CD4-positive, alpha-beta T cell treated with Interleukin-17A for 1 hour (primary cell): ENCODE data around the gene PPP2R5C.
"Not testable (repeated sequence)": the region's sequence is repeated elsewhere in the genome, so short reads cannot be mapped to it uniquely, and the experiment has no call there.

Experiments used
- DNase-seq: peaks from one replicate; pipeline ENCODE4 v3.0.0-alpha.2; 2020

PPP2R5C gene

GRCh38 chr14:101761032-101761880 lies at the start of gene PPP2R5C:
TSS of gene PPP2R5C (plus strand) at chr14:101761709. CDS start at chr14:101761894, 185 bp downstream.
- DNase-seq = peak; percentile 89

- DNase-seq = not testable (repeated sequence)
Observed at GRCh38 chr14:101711857-101712233, 49.7 kb upstream of the PPP2R5C start.

GRCh38 chr14:101712341-101712740 lies 49.2 kb upstream of the PPP2R5C start:
- not testable (repeated sequence) for DNase-seq

- DNase-seq = peak; percentile 77
Observed at GRCh38 chr14:101713091-101713490, 48.4 kb upstream of the PPP2R5C start.

GRCh38 chr14:101713621-101714349 lies 47.7 kb upstream of the PPP2R5C start:
- peak; percentile 86 for DNase-seq

DNA sequence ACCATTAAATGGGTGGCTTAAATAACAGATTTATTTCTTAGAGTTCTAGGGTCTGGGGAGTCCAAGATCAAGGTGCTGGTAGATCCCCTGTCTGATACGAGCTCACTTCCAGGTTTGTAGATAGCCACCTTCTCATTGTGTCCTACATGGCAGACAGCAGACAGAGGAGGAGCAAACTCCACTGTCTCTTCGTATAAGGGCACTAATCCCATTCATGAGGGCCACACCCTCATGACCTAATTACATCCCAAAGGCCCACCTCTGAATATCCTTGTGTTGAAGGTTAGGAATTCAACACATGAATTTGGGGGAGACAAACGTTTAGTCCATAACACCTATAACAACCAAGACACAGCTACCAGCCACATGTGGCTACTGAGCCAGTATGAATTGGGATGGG lies 47.1 kb upstream of the PPP2R5C start:
- no peak for DNase-seq

DNA sequence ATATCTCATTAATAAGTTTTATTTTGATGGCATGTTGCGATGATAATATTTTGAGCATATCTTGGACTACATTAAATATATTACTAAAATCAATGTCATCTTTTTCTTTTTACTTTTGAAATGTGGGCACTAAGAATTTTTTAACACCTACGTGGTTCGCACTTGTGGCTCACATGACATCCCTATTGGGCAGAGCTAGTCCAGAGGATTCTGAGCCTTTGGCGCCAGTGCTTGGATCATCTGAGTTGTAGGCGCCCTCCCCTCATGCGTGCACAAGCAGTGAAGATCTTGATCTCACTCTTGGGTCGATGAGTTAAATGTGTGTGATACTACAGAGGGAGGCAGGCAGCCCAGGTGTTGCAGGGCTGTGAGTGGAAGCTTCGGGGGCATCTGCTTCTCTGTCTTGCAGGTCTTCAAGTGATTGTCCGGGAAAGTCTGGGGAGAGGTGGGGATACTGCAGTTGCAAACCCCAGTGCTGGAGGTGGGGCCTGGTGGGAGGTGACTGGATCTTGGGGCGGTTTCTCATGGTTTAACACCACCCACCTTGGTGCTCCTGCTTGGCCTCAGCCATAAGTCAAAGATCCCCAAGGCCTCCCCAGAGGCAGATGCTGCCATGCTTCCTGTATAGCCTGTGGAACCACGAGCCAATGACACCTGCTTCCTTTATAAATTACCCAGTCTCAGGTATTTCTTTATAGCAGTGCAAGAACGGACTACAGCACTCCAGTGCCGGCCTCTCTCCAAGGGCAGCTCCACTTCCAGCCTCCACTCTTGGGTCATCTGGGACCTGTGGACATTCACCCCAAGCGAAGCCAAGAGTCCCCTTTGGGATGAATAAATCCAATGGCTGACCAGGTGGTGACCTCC lies 46.1 kb upstream of the PPP2R5C start:
- DNase-seq = no peak

DNA sequence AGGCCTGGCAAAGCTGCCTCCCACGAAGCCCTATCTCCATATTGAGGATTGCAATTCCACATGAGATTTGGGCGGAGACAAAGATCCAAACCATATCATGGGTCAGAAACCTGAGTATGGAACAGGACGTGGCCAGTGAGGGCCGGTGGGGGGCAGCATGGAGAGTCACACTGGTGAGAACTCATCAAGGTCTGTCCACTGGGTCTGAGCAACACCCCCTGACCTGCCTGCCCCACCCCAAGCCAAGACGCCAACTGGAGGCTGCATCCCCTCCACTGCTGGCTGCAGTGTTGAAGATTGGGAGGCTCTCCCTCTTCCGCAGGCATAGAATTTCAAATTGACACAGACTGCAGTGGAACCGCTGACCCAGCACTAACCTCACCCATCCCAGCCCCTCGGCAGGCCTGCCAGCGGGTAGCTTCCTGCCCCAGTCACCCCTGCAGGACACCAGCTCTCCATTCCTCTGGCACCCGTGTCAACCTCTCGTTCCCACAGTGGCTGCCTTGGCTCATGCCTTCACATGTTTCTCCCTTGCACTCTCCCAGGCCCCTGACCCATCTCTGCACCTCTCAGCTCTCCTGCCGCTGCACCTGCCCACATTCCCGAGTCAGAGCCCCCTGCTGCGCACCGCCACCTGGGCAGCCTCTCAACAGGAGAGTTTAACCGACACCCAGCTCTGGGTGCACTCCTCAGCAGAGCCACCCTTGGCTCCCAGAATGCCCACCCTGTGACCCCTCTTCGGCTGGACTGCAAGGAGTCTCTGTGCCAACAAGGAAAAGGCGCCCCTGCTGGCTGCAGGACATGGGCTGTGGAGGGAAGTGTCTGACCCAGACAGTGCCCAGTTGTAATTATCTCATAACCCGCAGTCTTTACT lies 45.2 kb upstream of the PPP2R5C start:
- no peak for DNase-seq

DNA sequence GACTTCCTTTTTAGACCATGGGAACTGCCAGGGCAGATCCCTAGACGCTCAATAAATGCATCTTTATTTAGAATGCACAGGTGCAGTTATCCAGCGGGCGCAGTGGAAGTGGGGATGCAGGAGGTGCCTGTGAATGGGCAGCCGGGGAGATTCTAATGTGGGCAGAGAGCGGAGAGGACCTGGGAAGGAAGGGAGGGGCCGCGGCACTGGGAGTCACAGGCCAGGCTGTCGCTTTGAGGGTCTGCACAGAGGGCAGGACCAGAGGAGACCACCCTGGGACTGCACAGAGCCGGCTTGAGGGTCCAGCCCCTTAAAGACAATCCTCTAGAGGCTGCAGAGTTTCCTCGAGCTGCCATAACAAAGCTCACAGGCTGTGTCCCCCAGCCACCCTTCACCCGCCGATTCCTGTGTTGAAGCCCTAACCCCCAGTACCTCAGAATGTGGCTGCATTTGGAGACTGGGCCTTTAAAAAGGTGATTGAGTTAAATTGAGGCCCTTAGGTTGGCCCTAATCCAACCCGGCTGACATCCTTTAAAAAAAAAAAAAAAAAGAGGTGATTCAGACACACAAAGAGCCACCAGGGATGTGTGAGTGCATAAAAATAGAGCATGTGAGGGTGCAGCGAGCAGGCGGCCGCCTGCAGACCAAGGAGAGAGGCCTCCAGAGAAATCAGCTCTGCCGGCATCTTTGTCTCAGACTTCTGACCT lies 44.4 kb upstream of the PPP2R5C start:
- DNase-seq = peak; percentile 41

DNA sequence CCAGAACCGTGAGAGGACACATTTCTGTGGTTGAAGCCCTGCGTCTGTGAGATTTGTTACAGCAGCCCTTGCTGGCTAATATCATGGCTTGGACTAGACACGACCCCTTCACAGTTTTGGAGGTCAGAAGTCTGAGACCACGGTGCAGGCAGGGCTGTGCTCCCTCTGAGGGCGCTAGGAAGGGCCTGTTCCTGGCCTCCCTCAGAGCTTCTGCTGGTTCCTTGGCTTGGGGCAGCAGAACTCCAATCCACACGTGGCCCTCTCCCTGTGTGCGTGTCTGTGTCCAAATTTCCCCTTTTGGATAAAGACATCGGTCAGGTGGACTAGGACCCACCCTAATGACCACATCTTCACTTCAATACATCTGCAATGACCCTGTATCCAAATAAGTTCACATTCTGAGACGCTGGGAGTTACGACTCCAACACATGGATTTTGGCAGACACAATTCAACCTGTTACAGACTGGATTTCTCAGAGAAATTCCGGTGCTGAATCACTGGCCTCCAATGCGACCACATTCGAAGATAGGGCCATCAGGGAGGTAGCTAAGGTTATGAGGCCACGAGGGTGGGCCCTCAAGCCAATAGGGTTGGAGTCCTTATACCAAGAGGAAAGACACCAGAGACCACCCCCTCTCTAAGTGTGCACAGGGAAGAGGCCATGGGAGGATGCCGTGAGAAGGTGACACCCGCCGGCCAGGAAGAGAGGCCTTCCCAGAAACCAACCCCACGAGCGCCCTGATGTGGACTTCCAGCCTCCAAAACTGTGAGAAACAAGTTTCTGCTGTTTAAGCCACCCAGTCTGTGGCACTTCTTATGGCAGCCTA lies 43.6 kb upstream of the PPP2R5C start:
- no peak for DNase-seq

GRCh38 chr14:101719045-101719645 lies 42.4 kb upstream of the PPP2R5C start:
- DNase-seq = no peak

GRCh38 chr14:101719708-101720107 lies 41.8 kb upstream of the PPP2R5C start:
- no peak for DNase-seq

DNA sequence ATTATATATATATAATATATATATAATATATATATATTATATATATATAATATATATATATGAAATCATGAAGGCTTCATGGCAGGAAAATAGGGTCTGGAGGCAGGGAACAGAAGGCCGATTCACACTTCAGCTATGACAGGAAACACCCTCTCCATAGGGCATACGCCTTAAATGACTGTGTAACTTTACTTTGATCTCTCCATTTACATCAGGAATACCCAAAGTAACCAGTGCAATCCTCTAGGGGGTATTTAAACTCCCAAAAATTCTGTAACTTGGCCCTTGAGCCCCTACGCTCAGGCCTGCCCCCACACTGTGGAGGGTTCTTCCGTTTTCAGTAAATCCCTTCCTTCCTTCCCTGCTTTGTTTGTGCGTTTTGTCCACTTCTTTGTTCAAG lies 40.4 kb upstream of the PPP2R5C start:
- DNase-seq = no peak

GRCh38 chr14:101721951-101722661 lies 39.4 kb upstream of the PPP2R5C start:
- DNase-seq = peak; percentile 92

DNA sequence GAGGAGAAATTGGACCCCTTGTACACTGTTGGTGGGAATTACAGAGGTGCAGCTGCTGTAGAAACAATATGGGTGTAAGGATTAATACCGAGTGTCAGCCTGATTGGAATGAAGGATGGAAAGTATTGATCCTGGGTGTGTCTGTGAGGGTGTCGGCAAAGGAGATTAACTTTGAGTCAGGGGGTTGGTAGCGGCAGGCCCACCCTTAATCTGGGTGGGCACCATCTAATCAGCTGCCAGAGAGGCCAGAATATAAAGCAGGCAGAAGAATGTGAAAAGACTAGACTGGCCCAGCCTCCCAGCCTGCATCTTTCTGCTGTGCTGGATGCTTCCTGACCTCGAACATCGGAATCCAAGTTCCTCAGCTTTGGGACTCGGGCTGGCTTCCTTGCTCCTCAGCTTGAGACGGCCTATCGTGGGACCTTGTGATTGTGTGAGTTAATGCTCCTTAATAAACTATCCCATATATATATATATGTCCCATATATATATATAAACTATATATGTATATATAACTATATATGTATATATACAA lies 38.4 kb upstream of the PPP2R5C start:
- DNase-seq = no peak

DNA sequence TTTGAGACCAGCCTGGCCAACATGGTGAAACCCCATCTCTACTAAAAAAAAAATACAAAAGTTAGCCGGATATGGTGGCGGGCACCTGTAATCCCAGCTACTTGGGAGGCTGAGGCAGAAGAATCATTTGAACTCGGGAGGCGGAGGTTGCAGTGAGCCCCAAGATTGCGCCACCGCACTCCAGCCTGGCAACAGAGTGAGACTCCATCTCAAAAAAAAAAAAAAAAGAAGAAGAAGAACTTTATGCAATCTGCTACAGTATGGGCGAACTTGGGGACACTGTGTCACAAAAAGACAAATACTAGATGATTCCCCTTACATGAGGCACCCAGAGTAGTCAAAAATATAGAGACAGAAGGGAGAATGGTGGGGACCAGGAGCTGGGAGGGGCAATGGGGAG lies 35.9 kb upstream of the PPP2R5C start:
- not testable (repeated sequence) for DNase-seq

DNA sequence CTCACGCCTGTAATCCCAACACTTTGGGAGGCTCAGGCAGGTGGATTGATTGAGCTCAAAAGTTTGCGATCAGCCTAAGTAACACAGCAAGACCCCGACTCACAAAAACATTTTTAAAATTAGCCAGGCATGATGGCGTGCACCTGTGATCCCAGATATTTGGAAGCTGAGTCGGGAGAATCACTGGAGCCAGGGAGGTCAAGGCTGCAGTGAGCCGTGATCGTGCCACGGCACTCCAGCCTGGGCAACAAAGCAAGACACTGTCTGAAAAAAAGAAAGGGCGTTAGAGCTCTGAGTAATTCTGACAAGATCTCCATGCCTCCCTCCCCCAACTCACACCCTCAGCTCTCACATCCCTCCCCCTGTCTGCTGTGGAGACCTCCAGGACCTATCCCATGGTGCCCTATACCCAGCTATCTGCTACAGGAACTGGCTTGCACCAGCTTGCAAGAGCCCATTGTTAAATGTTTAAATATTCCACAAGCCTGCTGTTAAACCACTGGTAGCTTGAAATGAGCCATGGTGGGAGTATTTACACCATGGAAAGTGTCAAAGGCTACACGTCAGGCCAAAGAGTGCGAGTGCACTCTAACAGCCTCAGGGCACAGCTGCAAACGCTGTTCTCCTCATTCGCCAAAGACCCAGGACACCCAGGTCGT lies 35.1 kb upstream of the PPP2R5C start:
- no peak for DNase-seq

DNA sequence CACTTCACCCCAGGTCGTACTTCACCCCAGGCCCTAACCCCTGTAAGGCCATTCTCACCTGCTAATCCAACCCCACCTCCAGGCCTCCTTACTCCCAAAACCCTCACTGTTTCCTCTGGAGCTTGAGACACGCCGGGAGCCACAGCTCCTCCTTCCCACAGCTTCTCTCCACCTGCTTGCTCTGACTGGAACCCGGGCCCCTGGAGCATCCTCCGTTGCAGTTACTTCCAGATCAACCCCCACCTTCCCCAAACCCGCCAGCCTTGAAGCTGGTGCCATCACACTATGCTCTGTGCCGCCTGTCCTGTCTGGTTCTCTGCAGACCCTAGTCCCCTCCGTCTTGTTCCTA lies 34.6 kb upstream of the PPP2R5C start:
- DNase-seq = no peak
